ENCODE results near the gene BSCL2. TPM values are rescaled to one million over a fixed set of nuclear protein-coding genes. Genes with fewer than 3 reads are reported as not detected.
A peak's percentile ranks its signal among the peaks of the same experiment; 100 is the strongest.

BSCL2 gene
- polyA plus RNA-seq, 3 donors = 43.5 to 65.7 (median 63.3) TPM

DNA sequence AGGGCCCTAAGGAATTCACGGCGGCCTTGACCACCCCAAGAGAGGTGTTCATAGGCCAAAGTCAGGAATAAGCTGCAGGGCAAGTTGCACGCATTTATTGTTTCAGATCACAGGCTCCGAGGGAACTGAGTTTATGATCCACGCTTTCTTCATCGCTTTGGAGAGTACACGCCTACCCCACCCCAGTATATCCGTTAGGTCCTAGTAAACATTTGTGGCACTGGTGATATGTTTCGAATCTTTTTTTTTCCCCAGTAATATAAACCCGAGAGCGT is 61.6 kb downstream of the BSCL2 start:
- Histone ChIP-seq H3K36me3 (replicated peaks in 1 of 2; ENCODE audit: control insufficient read depth in 1 of 2, insufficient read depth in 2 of 2, low read length in 2 of 2) (peaks cover 25 to 45% of the 10 kb centered on the region in 2 donors), H3K4me2 (replicated peaks; ENCODE audit: extremely low read depth, low read length, poor library complexity, severe bottlenecking) (peak overlapping the region; percentile 98), H3K9me3 (replicated peaks in 1 of 2; ENCODE audit: control insufficient read depth in 1 of 2, insufficient read depth in 1 of 2, low read length in 2 of 2) (no peaks in the 10 kb centered on the region), H3K4me3 (replicated peaks in 1 of 3; ENCODE audit: low read depth in 2 of 3, low read length in 3 of 3) (peak overlapping the region; percentile 91 to 99 (median 91)), H4K20me1 (ENCODE audit: insufficient read depth, low read length) (peaks cover 4% of the 10 kb centered on the region), H3K79me2 (ENCODE audit: insufficient read depth, low read length) (peaks cover 72% of the 10 kb centered on the region), H3K27me3 (ENCODE audit: control insufficient read depth in 2 of 2, insufficient read depth in 2 of 2, low read length in 2 of 2) (no peaks in the 10 kb centered on the region), H3K9ac (ENCODE audit: insufficient read depth, low read length, poor library complexity, severe bottlenecking) (peak overlapping the region; percentile 96), H3K27ac (ENCODE audit: low read depth in 1 of 2, low read length in 2 of 2) (peak overlapping the region; percentile 74 to 90), H2AFZ (ENCODE audit: insufficient read depth, low read depth, low read length, poor library complexity, severe bottlenecking) (peak overlapping the region; percentile 84), H3K4me1 (ENCODE audit: control insufficient read depth in 1 of 2, insufficient read depth in 2 of 2, low read length in 2 of 2) (peaks cover 16 to 24% of the 10 kb centered on the region in 2 donors)
- H3K36me3 Mint-ChIP-seq = peaks cover 20 to 41% of the 10 kb centered on the region in 2 donors
- peaks cover 21% of the 10 kb centered on the region for H3K4me1 Mint-ChIP-seq
- 40% methylated on average over 4 of the region's 11 CpGs for WGBS (ENCODE audit: insufficient coverage)
- intact Hi-C loops (cut with micrococcal nuclease) = loop anchor here in 1 of 2 donors (5.0 kb wide), 1 partner anchor 43 kb away; the partner anchor contains the start of gene MTA2
- peaks cover 0 to 4% (median 0%) of the 10 kb centered on the region in 3 donors for H3K27me3 Mint-ChIP-seq (ENCODE audit: low read depth in 3 of 3)
- peak overlapping the region; percentile 87 to 94 for H3K4me3 Mint-ChIP-seq
- peak overlapping the region; percentile 85 to 98 (median 91) for H3K27ac Mint-ChIP-seq
- DNase-seq = no peak
- TF ChIP-seq, protein P1, sequence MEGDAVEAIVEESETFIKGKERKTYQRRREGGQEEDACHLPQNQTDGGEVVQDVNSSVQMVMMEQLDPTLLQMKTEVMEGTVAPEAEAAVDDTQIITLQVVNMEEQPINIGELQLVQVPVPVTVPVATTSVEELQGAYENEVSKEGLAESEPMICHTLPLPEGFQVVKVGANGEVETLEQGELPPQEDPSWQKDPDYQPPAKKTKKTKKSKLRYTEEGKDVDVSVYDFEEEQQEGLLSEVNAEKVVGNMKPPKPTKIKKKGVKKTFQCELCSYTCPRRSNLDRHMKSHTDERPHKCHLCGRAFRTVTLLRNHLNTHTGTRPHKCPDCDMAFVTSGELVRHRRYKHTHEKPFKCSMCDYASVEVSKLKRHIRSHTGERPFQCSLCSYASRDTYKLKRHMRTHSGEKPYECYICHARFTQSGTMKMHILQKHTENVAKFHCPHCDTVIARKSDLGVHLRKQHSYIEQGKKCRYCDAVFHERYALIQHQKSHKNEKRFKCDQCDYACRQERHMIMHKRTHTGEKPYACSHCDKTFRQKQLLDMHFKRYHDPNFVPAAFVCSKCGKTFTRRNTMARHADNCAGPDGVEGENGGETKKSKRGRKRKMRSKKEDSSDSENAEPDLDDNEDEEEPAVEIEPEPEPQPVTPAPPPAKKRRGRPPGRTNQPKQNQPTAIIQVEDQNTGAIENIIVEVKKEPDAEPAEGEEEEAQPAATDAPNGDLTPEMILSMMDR (IDR thresholded peaks at IDR 0.05) = no peak
- no peaks in the 10 kb centered on the region for H3K9me3 Mint-ChIP-seq

- Mint-ChIP-seq H3K9me3 (no peaks in the 10 kb centered on the region), H3K36me3 (peaks cover 20 to 42% of the 10 kb centered on the region in 2 donors), H3K4me1 (peaks cover 25% of the 10 kb centered on the region), H3K4me3 (no peak overlapping the region), H3K27me3 (ENCODE audit: low read depth in 3 of 3) (peaks cover 0 to 4% (median 0%) of the 10 kb centered on the region in 3 donors), H3K27ac (peak overlapping the region in 1 of 7 donors; percentile 3)
- Histone ChIP-seq H3K36me3 (replicated peaks in 1 of 2; ENCODE audit: control insufficient read depth in 1 of 2, insufficient read depth in 2 of 2, low read length in 2 of 2) (peaks cover 20 to 44% of the 10 kb centered on the region in 2 donors), H3K79me2 (ENCODE audit: insufficient read depth, low read length) (peaks cover 75% of the 10 kb centered on the region), H3K4me2 (replicated peaks; ENCODE audit: extremely low read depth, low read length, poor library complexity, severe bottlenecking) (no peak overlapping the region), H3K9me3 (replicated peaks in 1 of 2; ENCODE audit: control insufficient read depth in 1 of 2, insufficient read depth in 1 of 2, low read length in 2 of 2) (no peaks in the 10 kb centered on the region), H3K4me1 (ENCODE audit: control insufficient read depth in 1 of 2, insufficient read depth in 2 of 2, low read length in 2 of 2) (peaks cover 16 to 24% of the 10 kb centered on the region in 2 donors), H3K4me3 (replicated peaks in 1 of 3; ENCODE audit: low read depth in 2 of 3, low read length in 3 of 3) (no peak overlapping the region), H3K27ac (ENCODE audit: low read depth in 1 of 2, low read length in 2 of 2) (peak overlapping the region in 1 of 2 donors; percentile 20), H2AFZ (ENCODE audit: insufficient read depth, low read depth, low read length, poor library complexity, severe bottlenecking) (no peak overlapping the region), H3K9ac (ENCODE audit: insufficient read depth, low read length, poor library complexity, severe bottlenecking) (no peak overlapping the region), H4K20me1 (ENCODE audit: insufficient read depth, low read length) (peaks cover 4% of the 10 kb centered on the region), H3K27me3 (ENCODE audit: control insufficient read depth in 2 of 2, insufficient read depth in 2 of 2, low read length in 2 of 2) (no peaks in the 10 kb centered on the region)
- no peak for DNase-seq
- 96% methylated on average over 3 of the region's 8 CpGs for whole genome bisulfite sequencing (ENCODE audit: insufficient coverage)
- TF ChIP-seq, protein P1 (IDR thresholded peaks at IDR 0.05) = no peak
- intact Hi-C loops (cut with micrococcal nuclease) = no loop called here
These were observed 63.0 kb downstream of the BSCL2 start for GRCh38 chr11:62644220-62644619.

Small RNA genes within 50 kb of the gene (small RNA-seq; reads per million reads assigned to genes)
- not detected for gene SNORA57 (ENCODE audit: insufficient read length, low read depth)

Other genes with a start within 250 kb of the BSCL2 start
- gene AHNAK, start 160.6 kb downstream of the BSCL2 start, polyA plus RNA-seq = 100 to 1,000 TPM in 2 of 3 donors, 10 to 100 TPM in 1; 80.0 to 201 (median 103) TPM
- 100 to 1,000 TPM; 490 to 603 (median 491) TPM for gene EEF1G, start 133.5 kb downstream of the BSCL2 start, polyA plus RNA-seq
- gene TUT1, start 115.9 kb downstream of the BSCL2 start, polyA plus RNA-seq = 10 to 100 TPM in 1 of 3 donors, 1 to 10 TPM in 2; 1.8 to 16.3 (median 2.1) TPM
- 10 to 100 TPM; 14.0 to 38.6 (median 17.6) TPM for gene MTA2, start 105.6 kb downstream of the BSCL2 start, polyA plus RNA-seq
- 100 to 1,000 TPM in 1 of 3 donors, 10 to 100 TPM in 1, 1 to 10 TPM in 1; 7.2 to 131 (median 10.6) TPM for gene EML3, start 94.6 kb downstream of the BSCL2 start, polyA plus RNA-seq
- gene ROM1, start 94.2 kb downstream of the BSCL2 start, polyA plus RNA-seq = 1 to 10 TPM in 1 of 3 donors, under 1 TPM in 2; 0.51 to 1.4 (median 0.75) TPM
- gene B3GAT3, start 85.4 kb downstream of the BSCL2 start, polyA plus RNA-seq = 10 to 100 TPM; 18.5 to 44.9 (median 19.0) TPM
- gene GANAB, start 60.8 kb downstream of the BSCL2 start, polyA plus RNA-seq = 100 to 1,000 TPM in 2 of 3 donors, 10 to 100 TPM in 1; 99.7 to 116 (median 109) TPM
- 10 to 100 TPM in 1 of 3 donors, 1 to 10 TPM in 2; 4.2 to 16.0 (median 9.9) TPM for gene INTS5, start 54.1 kb downstream of the BSCL2 start, polyA plus RNA-seq
- gene C11orf98, start 42.2 kb downstream of the BSCL2 start, polyA plus RNA-seq = 10 to 100 TPM; 25.9 to 78.2 (median 74.6) TPM
- 1 to 10 TPM in 2 of 3 donors, under 1 TPM in 1; 0.73 to 4.9 (median 1.4) TPM for gene CSKMT, start 42.1 kb downstream of the BSCL2 start, polyA plus RNA-seq
- gene UQCC3, start 35.8 kb downstream of the BSCL2 start, polyA plus RNA-seq = 1 to 10 TPM; 3.3 to 7.9 (median 7.2) TPM
- gene LBHD1, start 35.2 kb downstream of the BSCL2 start, polyA plus RNA-seq = 1 to 10 TPM; 1.9 to 9.1 (median 2.9) TPM
- 100 to 1,000 TPM in 2 of 3 donors, 10 to 100 TPM in 1; 93.9 to 147 (median 106) TPM for gene UBXN1, start 28.4 kb downstream of the BSCL2 start, polyA plus RNA-seq
- gene LRRN4CL, start 17.9 kb downstream of the BSCL2 start, polyA plus RNA-seq = not detected
- gene GNG3, start 252 bp upstream of the BSCL2 start, polyA plus RNA-seq = under 1 TPM in 1 of 3 donors, not detected in 2; 0.23 TPM
- gene HNRNPUL2, start 20.0 kb upstream of the BSCL2 start, polyA plus RNA-seq = 10 to 100 TPM in 1 of 3 donors, under 1 TPM in 2; 0.33 to 13.8 (median 0.88) TPM
- 10 to 100 TPM; 17.9 to 21.6 (median 20.4) TPM for gene TTC9C, start 21.1 kb upstream of the BSCL2 start, polyA plus RNA-seq
- 1 to 10 TPM; 1.7 to 4.5 (median 2.0) TPM for gene ZBTB3, start 46.7 kb upstream of the BSCL2 start, polyA plus RNA-seq
- gene POLR2G, start 54.2 kb upstream of the BSCL2 start, polyA plus RNA-seq = 100 to 1,000 TPM; 162 to 243 (median 231) TPM
- 10 to 100 TPM in 1 of 3 donors, 1 to 10 TPM in 2; 5.1 to 35.5 (median 5.3) TPM for gene TAF6L, start 64.0 kb upstream of the BSCL2 start, polyA plus RNA-seq
- 100 to 1,000 TPM in 2 of 3 donors, 10 to 100 TPM in 1; 95.8 to 236 (median 220) TPM for gene TMEM179B, start 80.0 kb upstream of the BSCL2 start, polyA plus RNA-seq
- gene TMEM223, start 84.6 kb upstream of the BSCL2 start, polyA plus RNA-seq = 10 to 100 TPM in 2 of 3 donors, 1 to 10 TPM in 1; 5.7 to 20.4 (median 19.6) TPM
- gene NXF1, start 98.0 kb upstream of the BSCL2 start, polyA plus RNA-seq = 100 to 1,000 TPM in 1 of 3 donors, 10 to 100 TPM in 2; 50.1 to 748 (median 70.6) TPM
- gene STX5, start 124.6 kb upstream of the BSCL2 start, polyA plus RNA-seq = 10 to 100 TPM; 36.4 to 39.6 (median 38.5) TPM
- under 1 TPM in 1 of 3 donors, not detected in 2; 0.74 TPM for gene TEX54, start 125.4 kb upstream of the BSCL2 start, polyA plus RNA-seq
- gene WDR74, start 132.2 kb upstream of the BSCL2 start, polyA plus RNA-seq = 10 to 100 TPM; 14.2 to 52.5 (median 18.4) TPM
- gene SLC3A2, start 173.5 kb upstream of the BSCL2 start, polyA plus RNA-seq = 100 to 1,000 TPM; 156 to 231 (median 189) TPM
- gene CHRM1, start 213.9 kb upstream of the BSCL2 start, polyA plus RNA-seq = not detected